ENCODE results near the gene PPIF.

- TF ChIP-seq CTCF (IDR thresholded peaks at IDR 0.05), result no peak
- no peak for TF ChIP-seq POLR2A (IDR thresholded peaks at IDR 0.05)
Measured at GRCh38 chr10:79306644-79307220, 40.5 kb upstream of the PPIF start.
